ENCODE data around the gene GFI1. TPM values are rescaled to one million over a fixed set of nuclear protein-coding genes. Genes with fewer than 3 reads are reported as not detected.

Gene GFI1
- total and polyA plus RNA-seq, 7 donors = 0.28 to 9.6 (median 0.49) TPM

DNA sequence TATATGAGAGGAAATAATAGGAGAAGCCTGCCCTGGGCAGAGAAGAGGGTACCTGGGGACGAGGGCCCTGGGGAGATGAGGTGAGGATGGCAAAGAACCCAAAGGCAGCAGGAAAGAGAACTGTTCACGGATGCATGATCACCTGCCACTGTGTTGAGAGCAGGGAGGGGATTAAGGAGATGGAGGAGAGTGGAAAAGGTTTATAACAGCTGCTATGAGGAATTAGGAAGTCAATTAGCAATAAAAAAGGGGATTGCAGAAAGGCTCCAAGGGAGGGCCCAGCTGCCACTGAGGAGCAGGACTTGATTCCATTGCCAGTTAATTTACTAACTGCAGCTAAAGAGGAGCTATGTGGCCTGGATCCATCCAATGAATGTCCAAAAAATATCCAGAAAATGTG is 61.1 kb downstream of the GFI1 start:
- no peak overlapping the region for H3K4me3 ChIP-seq
- 68 to 81% methylated on average over 2 of the region's 2 CpGs for WGBS, 2 donors
- no peak for DNase-seq
- H3K9me3 ChIP-seq = no peaks in the 10 kb centered on the region
- TF ChIP-seq CTCF (IDR thresholded peaks at IDR 0.05) (no peak), EP300 (IDR thresholded peaks at IDR 0.05) (no peak), POLR2A (IDR thresholded peaks at IDR 0.05) (no peak), POLR2AphosphoS5 (IDR thresholded peaks at IDR 0.05) (no peak)
- H3K36me3 ChIP-seq = no peaks in the 10 kb centered on the region
- H3K27me3 ChIP-seq = no peaks in the 10 kb centered on the region
- intact Hi-C loops (cut with DNase I) = no loop called here
- no peaks in the 10 kb centered on the region for H3K4me1 ChIP-seq
- H3K27ac ChIP-seq = no peak overlapping the region

Other genes with a start within 250 kb of the GFI1 start
- gene GLMN, start 187.9 kb downstream of the GFI1 start, total RNA-seq = 10 to 100 TPM in 2 of 4 donors, 1 to 10 TPM in 2; 7.2 to 17.6 (median 9.8) TPM
- 1 to 10 TPM; 2.8 to 7.8 (median 5.2) TPM for gene GLMN, start 187.9 kb downstream of the GFI1 start, polyA plus RNA-seq
- 10 to 100 TPM; 11.1 to 21.2 (median 15.3) TPM for gene RPAP2, start 187.9 kb downstream of the GFI1 start, total RNA-seq
- gene RPAP2, start 187.9 kb downstream of the GFI1 start, polyA plus RNA-seq = 1 to 10 TPM; 3.5 to 6.2 (median 5.4) TPM

Data from sigmoid colon (tissue), 7 donors.